ENCODE data around the gene ERC2.

DNA sequence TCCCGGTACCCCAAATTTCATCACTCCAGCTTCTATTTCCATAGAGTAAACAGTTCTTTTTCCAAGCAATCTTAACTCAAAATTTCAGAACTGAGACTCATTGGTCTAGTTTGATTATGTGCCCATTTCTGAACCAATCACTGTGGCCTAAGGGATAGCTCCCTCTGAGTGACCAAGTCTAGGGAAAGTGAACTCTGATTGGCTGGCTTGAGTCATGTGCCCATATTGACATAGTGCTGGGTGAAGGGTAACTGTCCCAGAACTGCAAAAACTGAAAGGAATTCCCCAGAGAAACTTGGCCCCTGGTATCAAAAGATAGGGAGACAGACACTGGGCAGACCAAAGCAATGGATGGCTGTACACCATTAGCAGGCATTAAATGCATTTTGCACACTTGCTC is 810.0 kb downstream of the ERC2 start:
- TF ChIP-seq, protein P1, sequence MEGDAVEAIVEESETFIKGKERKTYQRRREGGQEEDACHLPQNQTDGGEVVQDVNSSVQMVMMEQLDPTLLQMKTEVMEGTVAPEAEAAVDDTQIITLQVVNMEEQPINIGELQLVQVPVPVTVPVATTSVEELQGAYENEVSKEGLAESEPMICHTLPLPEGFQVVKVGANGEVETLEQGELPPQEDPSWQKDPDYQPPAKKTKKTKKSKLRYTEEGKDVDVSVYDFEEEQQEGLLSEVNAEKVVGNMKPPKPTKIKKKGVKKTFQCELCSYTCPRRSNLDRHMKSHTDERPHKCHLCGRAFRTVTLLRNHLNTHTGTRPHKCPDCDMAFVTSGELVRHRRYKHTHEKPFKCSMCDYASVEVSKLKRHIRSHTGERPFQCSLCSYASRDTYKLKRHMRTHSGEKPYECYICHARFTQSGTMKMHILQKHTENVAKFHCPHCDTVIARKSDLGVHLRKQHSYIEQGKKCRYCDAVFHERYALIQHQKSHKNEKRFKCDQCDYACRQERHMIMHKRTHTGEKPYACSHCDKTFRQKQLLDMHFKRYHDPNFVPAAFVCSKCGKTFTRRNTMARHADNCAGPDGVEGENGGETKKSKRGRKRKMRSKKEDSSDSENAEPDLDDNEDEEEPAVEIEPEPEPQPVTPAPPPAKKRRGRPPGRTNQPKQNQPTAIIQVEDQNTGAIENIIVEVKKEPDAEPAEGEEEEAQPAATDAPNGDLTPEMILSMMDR (conservative IDR thresholded peaks at IDR 0.05; ENCODE audit: low read depth, low read length): no peak
- no peak for TF ChIP-seq EZH2 (IDR thresholded peaks at IDR 0.05; ENCODE audit: low read length, unreplicated experiment)
- no peak for TF ChIP-seq EZH2phosphoT487 (IDR thresholded peaks at IDR 0.05; ENCODE audit: borderline replicate concordance, low read length)

Measured in PC-3 (cell line).